Heart right ventricle (tissue), 16 donors: ENCODE measurements around the gene UNC45B. TPM values are rescaled to one million over a fixed set of nuclear protein-coding genes. Genes with fewer than 3 reads are reported as not detected.
"Not testable (repeated sequence)": the region's sequence is repeated elsewhere in the genome, so short reads cannot be mapped to it uniquely, and the experiment has no call there.

ENCODE experiments used
- ATAC-seq, 8 donors: fragments of 200-7000 bp; cut with Tn5 transposase; one replicate each; pipeline ENCODE4 v1.9.1; 2020; ENCODE audit warnings: mild to moderate bottlenecking in 8 of 8, moderate library complexity in 8 of 8, moderate number of reproducible peaks in 1 of 8
- DNase-seq, 2 donors: peaks; one replicate each; pipeline ENCODE4 v3.0.0-alpha.2; 2020
- H3K27ac ChIP-seq, 10 donors: fragments of 200-600 bp; sonication (generic) in 2 of 10; one replicate each; pipeline versions ENCODE4 v1.5.0 to v1.8.0; 2020 to 2022; ENCODE audit warnings: mild to moderate bottlenecking in 3 of 10
- H3K27me3 ChIP-seq, 7 donors: fragments of 200-600 bp; one replicate each; pipeline ENCODE4 v1.8.0; 2021 to 2022; ENCODE audit warnings: mild to moderate bottlenecking in 2 of 7
- H3K36me3 ChIP-seq, 9 donors: fragments of 200-600 bp; sonication (generic) in 1 of 9; one replicate each; pipeline versions ENCODE4 v1.5.0 to v1.8.0; 2020 to 2022; ENCODE audit warnings: mild to moderate bottlenecking in 2 of 9
- H3K4me1 ChIP-seq, 9 donors: fragments of 200-600 bp; sonication (generic) in 1 of 9; one replicate each; pipeline versions ENCODE4 v1.5.0 to v1.8.0; 2020 to 2022; ENCODE audit warnings: mild to moderate bottlenecking in 4 of 9
- H3K4me3 ChIP-seq, 10 donors: fragments of 200-600 bp; sonication (generic) in 2 of 10; one replicate each; pipeline versions ENCODE4 v1.5.0 to v1.8.0; 2020 to 2022; ENCODE audit warnings: mild to moderate bottlenecking in 7 of 10, moderate library complexity in 2 of 10
- H3K9me3 ChIP-seq, 11 donors: fragments of 200-600 bp in 10 of 11; sonication (generic) in 2 of 11; one replicate each; pipeline versions ENCODE4 v1.5.0 to v1.8.0; 2013 to 2022; ENCODE audit warnings: mild to moderate bottlenecking in 2 of 11, control low read depth in 1 of 11, moderate library complexity in 1 of 11
- WGBS, 2 donors: extraction: QIAGEN DNeasy Blood & Tissue Kit; methylation state at CpG; one replicate each; pipeline ENCODE4 v1.1.7; 2013; ENCODE audit warnings: inconsistent platforms in 1 of 2; 5-methylcytosine and 5-hydroxymethylcytosine counted together
- intact Hi-C, 10 donors: fragments of 100-400 bp; cut with DNase I; formaldehyde crosslinking; loops; one replicate each; pipeline versions ENCODE4 v1.11.1 to v1.14.2; 2022
- polyA plus RNA-seq, 2 donors: library from polyadenylated mRNA; stranded (reverse); fragments of 200-250 nt; gene quantifications; one replicate each; pipeline ENCODE4 v1.2.3, GENCODE V29; 2013
- total RNA-seq, 10 donors: library from RNA; stranded (reverse); fragmentation: NEBNext Ultra II Directional in 3 of 10; extraction: Animal tissue kit (Norgen Biotek cat#: 25700) in 3 of 10; gene quantifications; one replicate each; pipeline versions ENCODE4 v1.2.1 to v1.2.4, GENCODE V29; 2021 to 2023
- TF ChIP-seq, protein P1 (sequence below), 9 donors: fragments of 200-600 bp; sonication (generic) in 2 of 9; IDR thresholded peaks; one replicate each; pipeline versions ENCODE4 v1.5.0 to v1.8.0; 2021 to 2022; ENCODE audit warnings: antibody characterized with exemption in 9 of 9, mild to moderate bottlenecking in 5 of 9, moderate library complexity in 1 of 9
- donor health status: Arrhythmogenic right ventricular cardiomyopathy.
- donor health status: ischemic (EF 13 %, LVEDD 7.1; RV severe dilation, severe dysfunction).
- donor health status: healthy with polysubstance abuse.
- donor health status: DM: no; HTN: yes; CAD: no.
- donor health status: DM: no; HTN: no; CAD: no.
- donor health status: ischemic (EF 25% LVEDD 6.9; RV normal size, moderate dysfunction).
- donor health status: ischemic (EF 25% LVEDD 5.7; RV mildly dilated, moderate dysfunction).
- donor health status: healthy.
- donor health status: DM: yes; HTN: yes; CAD: no.
- donor health status: Ischemic cardiomyopathy.
- donor health status: ischemic (EF 35%, LVEDD 5.7; RV mildly dilated, moderate dysfunction).
- donor health status: nonischemic (EF 11% LVEDD 7.7; RV severe dilation, severe dysfunction).
- donor health status: DM: yes; HTN: yes; CAD: no.
- donor health status: PGD.
- donor health status: ischemic (EF 29% LVEDD 5.4; RV normal size, mild dysfunction).
- donor health status: nonischemic (EF 23%, LVEDD 6.1; RV moderate dilation, normal function).

UNC45B gene
- total and polyA plus RNA-seq, 12 donors = 27.8 to 303 (median 229) TPM

DNA sequence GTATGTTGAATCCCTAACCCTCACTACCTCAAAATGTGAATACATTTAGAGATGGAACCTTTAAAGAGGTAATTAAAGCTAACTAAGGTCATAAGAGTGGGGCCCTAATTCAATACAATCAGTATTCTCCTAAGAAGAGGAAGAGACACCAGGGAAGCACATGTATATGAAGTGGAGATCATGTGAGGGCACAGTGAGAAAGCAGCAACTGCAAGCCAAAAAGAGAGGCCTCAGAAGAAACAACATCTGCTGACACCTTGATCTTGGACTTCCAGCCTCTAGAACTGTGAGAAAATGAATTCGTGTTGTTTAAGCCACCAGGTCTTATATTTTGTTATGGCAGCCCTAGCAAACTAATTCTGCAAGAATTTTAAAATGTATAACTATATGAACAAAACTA is 82.0 kb downstream of the UNC45B start:
- Histone ChIP-seq H3K36me3 (no peaks in the 10 kb centered on the region), H3K9me3 (peaks cover 0 to 5% (median 0%) of the 10 kb centered on the region in 11 donors), H3K27me3 (peaks cover 0 to 8% (median 0%) of the 10 kb centered on the region in 7 donors), H3K27ac (no peak overlapping the region), H3K4me1 (no peaks in the 10 kb centered on the region), H3K4me3 (no peak overlapping the region)
- no peak for DNase-seq
- TF ChIP-seq, protein P1, sequence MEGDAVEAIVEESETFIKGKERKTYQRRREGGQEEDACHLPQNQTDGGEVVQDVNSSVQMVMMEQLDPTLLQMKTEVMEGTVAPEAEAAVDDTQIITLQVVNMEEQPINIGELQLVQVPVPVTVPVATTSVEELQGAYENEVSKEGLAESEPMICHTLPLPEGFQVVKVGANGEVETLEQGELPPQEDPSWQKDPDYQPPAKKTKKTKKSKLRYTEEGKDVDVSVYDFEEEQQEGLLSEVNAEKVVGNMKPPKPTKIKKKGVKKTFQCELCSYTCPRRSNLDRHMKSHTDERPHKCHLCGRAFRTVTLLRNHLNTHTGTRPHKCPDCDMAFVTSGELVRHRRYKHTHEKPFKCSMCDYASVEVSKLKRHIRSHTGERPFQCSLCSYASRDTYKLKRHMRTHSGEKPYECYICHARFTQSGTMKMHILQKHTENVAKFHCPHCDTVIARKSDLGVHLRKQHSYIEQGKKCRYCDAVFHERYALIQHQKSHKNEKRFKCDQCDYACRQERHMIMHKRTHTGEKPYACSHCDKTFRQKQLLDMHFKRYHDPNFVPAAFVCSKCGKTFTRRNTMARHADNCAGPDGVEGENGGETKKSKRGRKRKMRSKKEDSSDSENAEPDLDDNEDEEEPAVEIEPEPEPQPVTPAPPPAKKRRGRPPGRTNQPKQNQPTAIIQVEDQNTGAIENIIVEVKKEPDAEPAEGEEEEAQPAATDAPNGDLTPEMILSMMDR (IDR thresholded peaks at IDR 0.05) = no peak
- intact Hi-C loops = no loop called here
- ATAC-seq = no peak
- WGBS, 2 donors = 80 to 90% methylated on average over 1 of the region's 1 CpG

DNA sequence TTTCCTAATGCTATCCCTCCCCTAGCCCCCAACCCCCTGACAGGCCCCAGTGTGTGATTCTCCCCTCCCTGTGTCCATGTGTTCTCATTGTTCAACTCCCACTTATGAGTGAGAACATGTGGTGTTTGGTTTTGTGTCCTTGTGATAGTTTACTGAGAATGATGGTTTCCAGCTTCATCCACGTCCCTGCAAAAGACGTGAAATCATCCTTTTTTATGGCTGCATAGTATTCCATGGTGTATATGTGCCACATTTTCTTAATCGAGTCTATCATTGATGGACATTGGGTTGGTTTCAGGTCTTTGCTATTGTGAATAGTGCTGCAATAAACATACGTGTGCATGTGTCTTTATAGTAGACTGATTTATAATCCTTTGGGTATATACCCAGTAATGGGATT is 86.7 kb downstream of the UNC45B start:
- H3K27ac ChIP-seq, H3K4me3 ChIP-seq, ATAC-seq, H3K27me3 ChIP-seq, DNase-seq, H3K9me3 ChIP-seq, H3K4me1 ChIP-seq, intact Hi-C loops, H3K36me3 ChIP-seq: not testable (repeated sequence)
- WGBS, 2 donors = 83 to 86% methylated on average over 4 of the region's 4 CpGs

DNA sequence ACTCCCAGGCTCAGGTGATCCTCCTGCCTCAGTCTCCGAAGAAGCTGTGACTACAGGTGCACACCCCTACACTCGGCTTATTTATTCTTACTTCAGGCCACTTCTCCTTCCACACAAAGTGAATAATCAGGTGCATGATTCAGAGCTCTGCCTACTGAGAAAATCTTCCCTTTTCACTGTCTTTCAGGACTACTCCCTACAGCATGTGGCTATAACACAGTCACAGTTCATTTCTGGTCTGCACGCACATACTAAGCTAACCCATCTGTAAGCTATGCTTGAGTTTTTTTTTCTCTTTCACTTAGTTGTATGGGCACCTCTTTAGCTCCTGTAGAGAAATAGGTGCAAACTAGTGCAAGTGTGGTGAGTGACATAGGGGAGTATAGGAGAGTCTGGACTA is 87.7 kb downstream of the UNC45B start:
- TF ChIP-seq, protein P1 (IDR thresholded peaks at IDR 0.05) = no peak
- Histone ChIP-seq H3K9me3 (peaks cover 0 to 5% (median 0%) of the 10 kb centered on the region in 11 donors), H3K36me3 (no peaks in the 10 kb centered on the region), H3K4me1 (peaks cover 0 to 7% (median 0%) of the 10 kb centered on the region in 9 donors), H3K4me3 (no peak overlapping the region), H3K27ac (no peak overlapping the region), H3K27me3 (peaks cover 0 to 8% (median 0%) of the 10 kb centered on the region in 7 donors)
- DNase-seq (no peak), ATAC-seq (no peak)
- intact Hi-C loops = no loop called here
- WGBS, 2 donors = 91% methylated on average over 3 of the region's 3 CpGs

DNA sequence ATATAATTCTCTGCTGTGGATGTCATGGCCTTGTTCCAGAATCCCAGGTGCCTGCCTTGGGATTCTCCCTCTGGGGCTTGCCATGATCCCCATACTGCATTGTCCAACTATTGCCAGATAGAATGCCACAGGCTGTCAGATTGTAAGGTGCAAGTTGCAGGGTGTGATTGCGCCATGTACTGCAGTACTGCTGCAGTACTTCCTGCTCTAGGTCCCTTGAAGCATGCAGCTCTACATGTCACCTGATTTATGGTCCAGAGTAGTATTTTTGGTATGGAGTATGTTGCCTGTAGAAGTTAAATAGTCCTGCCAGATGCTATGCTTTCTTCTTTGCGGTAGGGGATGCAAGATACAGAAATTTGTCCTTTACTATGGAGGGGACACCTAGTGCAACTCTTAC is 88.3 kb downstream of the UNC45B start:
- ATAC-seq = no peak
- WGBS, 2 donors = 42 to 48% methylated on average over 2 of the region's 2 CpGs
- no peak overlapping the region for H3K4me3 ChIP-seq
- intact Hi-C loops = no loop called here
- H3K27me3 ChIP-seq = peaks cover 0 to 8% (median 0%) of the 10 kb centered on the region in 7 donors
- H3K27ac ChIP-seq = no peak overlapping the region
- peaks cover 0 to 5% (median 0%) of the 10 kb centered on the region in 11 donors for H3K9me3 ChIP-seq
- TF ChIP-seq, protein P1 (IDR thresholded peaks at IDR 0.05) = no peak
- DNase-seq = no peak
- H3K4me1 ChIP-seq = peaks cover 0 to 8% (median 0%) of the 10 kb centered on the region in 9 donors
- H3K36me3 ChIP-seq = no peaks in the 10 kb centered on the region

DNA sequence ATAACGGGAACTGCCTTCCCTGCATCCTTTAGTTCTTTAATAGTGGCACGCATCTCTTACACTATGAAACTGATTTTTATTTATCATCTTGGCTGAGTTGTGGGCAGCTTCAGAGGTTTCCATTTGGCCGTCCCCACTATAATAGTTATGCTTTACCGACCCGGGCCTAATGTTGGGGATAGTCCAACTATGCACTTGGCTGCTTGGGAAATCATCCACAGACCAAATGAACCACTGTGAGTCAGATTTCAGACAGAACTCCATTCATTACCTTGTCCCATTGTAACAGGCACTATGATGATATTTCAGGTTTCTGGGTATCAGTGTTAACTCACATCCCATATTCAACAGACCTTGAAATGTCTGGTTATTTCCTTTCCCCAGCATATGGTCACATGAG is 89.2 kb downstream of the UNC45B start:
- no peak for ATAC-seq
- WGBS, 2 donors = 77 to 81% methylated on average over 5 of the region's 5 CpGs
- intact Hi-C loops = no loop called here
- TF ChIP-seq, protein P1 (IDR thresholded peaks at IDR 0.05) = no peak
- Histone ChIP-seq H3K27me3 (peaks cover 0 to 8% (median 0%) of the 10 kb centered on the region in 7 donors), H3K27ac (no peak overlapping the region), H3K4me1 (peaks cover 0 to 17% (median 6%) of the 10 kb centered on the region in 9 donors), H3K9me3 (peaks cover 0 to 5% (median 0%) of the 10 kb centered on the region in 11 donors), H3K4me3 (no peak overlapping the region), H3K36me3 (no peaks in the 10 kb centered on the region)
- no peak for DNase-seq
